K562 (cell line): ENCODE results near the gene FHL1. TPM values are rescaled to one million over a fixed set of nuclear protein-coding genes. Genes with fewer than 3 reads are reported as not detected.

Source experiments
- ATAC-seq: fragments of 200-7000 bp; cut with Tn5 transposase; 3 replicates; pipeline ENCODE4 v1.9.1; 2020; ENCODE audit warnings: moderate library complexity
- BruUV-seq: library from RNA; stranded (reverse); fragments of 400-500 nt; replicated peaks from 2 replicates; lab custom pipeline; 2021; lab: Mats Ljungman, UMichigan
- CTCF ChIA-PET: fragments of 300-600 bp; formaldehyde crosslinking; extraction: SDS; loops from one replicate; lab custom pipeline; 2021; ENCODE audit warnings: low intra/inter-chr PET ratio; lab: Yijun Ruan, JAX
- POLR2A ChIA-PET: fragments of 300-600, 350-650 bp; sonication (Branson Sonifier 250); formaldehyde crosslinking; extraction: SDS; loops from one replicate; lab custom pipeline; 2021; ENCODE audit warnings: antibody characterized with exemption, inconsistent platforms; lab: Yijun Ruan, JAX
- DNase-seq, 4 experiments: peaks; one replicate each; pipeline versions ENCODE4 v3.0.0 to v3.0.0-alpha.2; 2011 to 2018; ENCODE audit warnings: low spot score in 3 of 4, mixed read lengths in 3 of 4; ENCODE audit errors: extremely low read depth in 1 of 4
- FAIRE-seq: peaks from 2 replicates; lab custom pipeline; 2011; peaks lifted over from hg19 to GRCh38; lab: Jason Lieb, UNC
- H2AFZ ChIP-seq: 2 replicates; pipeline ENCODE4 v1.6.0; 2011; ENCODE audit warnings: low read depth, low read length, control low read depth, inconsistent platforms
- H3K27ac ChIP-seq: fragments of 200-600 bp; 3 replicates; pipeline ENCODE4 v1.8.0; 2011; ENCODE audit warnings: low read depth, mild to moderate bottlenecking, control low read depth, inconsistent platforms, low read length, moderate library complexity, mixed read lengths; ENCODE audit errors: extremely low read depth
- H3K27me3 ChIP-seq, 2 experiments: fragments of 300-600 bp in 1 of 2; 2 replicates in 1 of 2; 3 replicates in 1 of 2; pipeline versions ENCODE4 v1.6.0 to v1.8.0; 2011; ENCODE audit warnings: inconsistent platforms in 2 of 2, low read length in 2 of 2, mild to moderate bottlenecking in 1 of 2, mixed read lengths in 1 of 2, moderate library complexity in 1 of 2; ENCODE audit not compliant: control insufficient read depth in 2 of 2, insufficient read depth in 2 of 2
- H3K36me3 ChIP-seq: fragments of 300-600 bp; 3 replicates; pipeline ENCODE4 v1.8.0; 2011; ENCODE audit warnings: mild to moderate bottlenecking, low read length, inconsistent platforms; ENCODE audit not compliant: control insufficient read depth, insufficient read depth
- H3K4me1 ChIP-seq, 2 experiments: fragments of 200-600 bp in 1 of 2; replicated peaks in 1 of 2; 2 replicates in 1 of 2; 3 replicates in 1 of 2; pipeline versions ENCODE4 v1.5.1 to v1.8.0; 2011; ENCODE audit warnings: inconsistent platforms in 2 of 2, low read length in 2 of 2, mild to moderate bottlenecking in 1 of 2, mixed read lengths in 1 of 2, moderate library complexity in 1 of 2; ENCODE audit not compliant: control insufficient read depth in 2 of 2, insufficient read depth in 2 of 2
- H3K4me2 ChIP-seq: 2 replicates; pipeline ENCODE4 v1.6.1; 2011; ENCODE audit warnings: low read length, control low read depth, inconsistent platforms, mixed read lengths; ENCODE audit not compliant: insufficient read depth
- H3K4me3 ChIP-seq: fragments of 200-600 bp; sonication (generic), shearing (Covaris generic); 2 replicates; pipeline ENCODE4 v1.5.1; 2016; ENCODE audit warnings: control low read depth, inconsistent platforms
- H3K79me2 ChIP-seq: fragments of 200-600 bp; 3 replicates; pipeline ENCODE4 v1.8.0; 2011; ENCODE audit warnings: low read length, inconsistent platforms; ENCODE audit not compliant: control insufficient read depth, insufficient read depth
- H3K9ac ChIP-seq, 2 experiments: 2 replicates each; pipeline versions ENCODE4 v1.6.0 to v1.6.1; 2011; ENCODE audit warnings: low read depth in 2 of 2, low read length in 2 of 2, control low read depth in 1 of 2, inconsistent platforms in 1 of 2, mild to moderate bottlenecking in 1 of 2, mixed read lengths in 1 of 2; ENCODE audit not compliant: insufficient read depth in 1 of 2
- H3K9me1 ChIP-seq: one replicate; pipeline ENCODE4 v1.6.0; 2011; ENCODE audit warnings: inconsistent platforms, mild to moderate bottlenecking, low read length, moderate library complexity; ENCODE audit not compliant: control insufficient read depth, insufficient read depth
- H3K9me3 ChIP-seq: replicated peaks from 2 replicates; pipeline ENCODE4 v1.5.1; 2011; ENCODE audit warnings: low read depth, low read length, inconsistent platforms; ENCODE audit not compliant: control insufficient read depth, insufficient read depth
- H4K20me1 ChIP-seq: replicated peaks from 2 replicates; pipeline ENCODE4 v1.6.1; 2011; ENCODE audit warnings: low read length, inconsistent platforms, mixed read lengths; ENCODE audit not compliant: control insufficient read depth, insufficient read depth
- CBFA2T3 ChIP-seq: fragments of 450-650 bp; IDR thresholded peaks from 2 replicates; pipeline ENCODE4 v1.6.1; 2017
- CTCF ChIP-seq, 3 experiments: IDR thresholded peaks in 2 of 3; conservative IDR thresholded peaks in 1 of 3; 2 replicates each; pipeline ENCODE4 v1.5.1; 2011 to 2012; ENCODE audit warnings: low read length in 3 of 3, mild to moderate bottlenecking in 3 of 3, control low read depth in 2 of 3, improper control_type of control experiment in 1 of 3, inconsistent platforms in 1 of 3, low read depth in 1 of 3, mixed read lengths in 1 of 3, moderate library complexity in 1 of 3; ENCODE audit not compliant: insufficient read depth in 2 of 3
- MBD2 ChIP-seq: sonication (generic); IDR thresholded peaks from 2 replicates; pipeline ENCODE4 v1.6.1; 2016; ENCODE audit warnings: low read depth, borderline replicate concordance
- NFIC ChIP-seq: fragments of 450-650 bp; IDR thresholded peaks from 2 replicates; pipeline ENCODE4 v1.6.1; 2017; ENCODE audit warnings: mild to moderate bottlenecking, inconsistent platforms
- NR1H2 ChIP-seq: sonication (generic); formaldehyde crosslinking; IDR thresholded peaks from 2 replicates; pipeline ENCODE4 v1.4.0; 2020; ENCODE audit warnings: mild to moderate bottlenecking, missing genetic modification reagents
- PBX2 ChIP-seq, 2 experiments: IDR thresholded peaks in 1 of 2; conservative IDR thresholded peaks in 1 of 2; 2 replicates each; pipeline ENCODE4 v1.6.1; 2016; ENCODE audit warnings: low read depth in 2 of 2, mild to moderate bottlenecking in 1 of 2, missing compliant biosample characterization in 1 of 2, missing genetic modification characterization in 1 of 2, moderate library complexity in 1 of 2
- RBM17 ChIP-seq: fragments of 200-400 bp; formaldehyde crosslinking; IDR thresholded peaks from 2 replicates; pipeline ENCODE4 v1.6.1; 2017; ENCODE audit warnings: low read depth, mild to moderate bottlenecking, low read length, borderline replicate concordance
- RUNX1 ChIP-seq: sonication (generic); IDR thresholded peaks from 2 replicates; pipeline ENCODE4 v1.6.1; 2016; ENCODE audit warnings: antibody characterized with exemption, low read depth
- SMAD3 ChIP-seq: fragments of 450-650 bp; formaldehyde crosslinking; conservative IDR thresholded peaks from 2 replicates; pipeline ENCODE4 v1.4.0; 2020; ENCODE audit warnings: mild to moderate bottlenecking
- SREBF2 ChIP-seq: sonication (generic); formaldehyde crosslinking; IDR thresholded peaks from 2 replicates; pipeline ENCODE4 v1.4.0; 2020; ENCODE audit warnings: mild to moderate bottlenecking, missing genetic modification reagents
- TAF15 ChIP-seq: fragments of 200-400 bp; formaldehyde crosslinking; IDR thresholded peaks from 2 replicates; pipeline ENCODE4 v1.6.1; 2017; ENCODE audit warnings: mild to moderate bottlenecking, low read depth, low read length, moderate library complexity
- ZBTB5 ChIP-seq: fragments of 450-650 bp; IDR thresholded peaks from 2 replicates; pipeline ENCODE4 v1.6.1; 2017; ENCODE audit warnings: antibody characterized with exemption
- ZNF224 ChIP-seq: sonication (generic); formaldehyde crosslinking; IDR thresholded peaks from 2 replicates; pipeline ENCODE4 v1.8.0; 2022; ENCODE audit warnings: mild to moderate bottlenecking, missing genetic modification reagents
- ZNF23 ChIP-seq: fragments of 250-450 bp; sonication (Bioruptor Pico); IDR thresholded peaks from 2 replicates; pipeline ENCODE4 v1.4.0; 2020; ENCODE audit warnings: mild to moderate bottlenecking
- ZNF3 ChIP-seq: fragments of 250-450 bp; sonication (Bioruptor Pico); IDR thresholded peaks from 2 replicates; pipeline ENCODE4 v1.5.0; 2021; ENCODE audit warnings: mild to moderate bottlenecking, moderate library complexity
- ZNF644 ChIP-seq: fragments of 200-800 bp; sonication (Bioruptor generic); IDR thresholded peaks from 2 replicates; pipeline ENCODE4 v1.6.1; 2016; ENCODE audit warnings: low read depth, missing genetic modification characterization, missing compliant biosample characterization
- ZNF655 ChIP-seq: fragments of 250-450 bp; sonication (Bioruptor Pico); IDR thresholded peaks from 2 replicates; pipeline ENCODE4 v1.5.0; 2021
- WGBS: fragments of 100-300 bp; shearing (Covaris generic); methylation state at CpG from one replicate; pipeline ENCODE4 v1.1.6; 2016; ENCODE audit warnings: low coverage, mixed read lengths; ENCODE audit not compliant: insufficient coverage; ENCODE audit errors: missing lambda C conversion rate; 5-methylcytosine and 5-hydroxymethylcytosine counted together
- in situ Hi-C: fragments of 300-500 bp; cut with MboI; formaldehyde crosslinking; loops from 4 replicates; pipeline ENCODE4 v1.15.0; 2018; ENCODE audit warnings: inconsistent platforms, mixed read lengths
- intact Hi-C: fragments of 100-400 bp; cut with micrococcal nuclease; formaldehyde crosslinking; loops from 2 replicates; pipeline ENCODE4 v1.14.2; 2022
- polyA plus RNA-seq, 8 experiments: library from polyadenylated mRNA; depleted of rRNA in 4 of 8; stranded (reverse) in 5 of 8; unstranded in 3 of 8; fragments of >200 nt; fragmentation: Nextera tagmentation in 2 of 8; fragmentation: Illumina TruSeq in 1 of 8; extraction: Ambion mirVana in 2 of 8; extraction: Trizol in 1 of 8; gene quantifications; 2 replicates each; pipeline versions ENCODE4 v1.2.1 to v1.2.3, GENCODE V29; 2011 to 2014; ENCODE audit warnings: inconsistent platforms in 1 of 8, missing spikeins in 1 of 8
- total RNA-seq, 7 experiments: library from RNA; depleted of rRNA in 6 of 7; stranded (reverse); fragments of >200 nt in 6 of 7; fragmentation: Illumina TruSeq in 2 of 7; extraction: Trizol in 2 of 7; gene quantifications; 2 replicates each; pipeline versions ENCODE4 v1.2.1 to v1.2.3, GENCODE V29; 2011 to 2021; ENCODE audit warnings: low replicate concordance in 1 of 7

FHL1 gene
- total and polyA plus RNA-seq, 9 of the 15 experiments (the other 6 are each of a cell fraction or from before 2014, with no cell fraction given) = 0.03 to 3.0 (median 0.13) TPM; not detected in 1

GRCh38 chrX:136138939-136139338 is 8.4 kb upstream of the FHL1 start:
- CTCF ChIA-PET = no interaction called here
- Histone ChIP-seq H3K79me2 (no peaks in the 10 kb centered on the region), H4K20me1 (no peaks in the 10 kb centered on the region), H3K27me3 (no peaks in the 10 kb centered on the region), H3K27ac (no peak overlapping the region), H3K9me3 (no peaks in the 10 kb centered on the region), H3K4me1 (no peaks in the 10 kb centered on the region; a peak in 2 of 5 replicates), H3K36me3 (no peaks in the 10 kb centered on the region), H3K9ac (no peak overlapping the region), H2AFZ (no peak overlapping the region), H3K4me2 (no peak overlapping the region), H3K9me1 (no peaks in the 10 kb centered on the region), H3K4me3 (no peak overlapping the region)
- DNase-seq = no peak
- POLR2A ChIA-PET = no interaction called here
- ATAC-seq = no peak
- FAIRE-seq = no peak
- no TSS peak for BruUV-seq
- in situ Hi-C loops (no loop called here), intact Hi-C loops (no loop called here)
- WGBS = 23% methylated on average over 4 of the region's 4 CpGs
- no peak for TF ChIP-seq TAF15
- no peak for TF ChIP-seq ZNF23 (CRISPR knock-in tag)
- TF ChIP-seq PBX2 (CRISPR knock-in tag; IDR thresholded peaks at IDR 0.05; ENCODE audit: low read depth) = no peak
- TF ChIP-seq PBX2 (tag; conservative IDR thresholded peaks at IDR 0.05; ENCODE audit: low read depth) = no peak
- no peak for TF ChIP-seq MBD2
- TF ChIP-seq CBFA2T3 = no peak
- TF ChIP-seq NFIC = no peak
- TF ChIP-seq SREBF2 (CRISPR knock-in tag) = no peak
- TF ChIP-seq RUNX1 = no peak
- no peak for TF ChIP-seq ZNF655
- no peak for TF ChIP-seq NR1H2 (CRISPR knock-in tag)
- no peak for TF ChIP-seq ZNF224 (CRISPR knock-in tag)
- TF ChIP-seq CTCF (IDR thresholded peaks at IDR 0.05 in 2 of 3, conservative IDR thresholded peaks at IDR 0.05 in 1 of 3; ENCODE audit: insufficient read depth in 2 of 3, low read depth in 1 of 3, low read length in 3 of 3) = no peak
- no peak for TF ChIP-seq ZNF644 (tag)
- TF ChIP-seq RBM17 = no peak
- no peak for TF ChIP-seq SMAD3 (CRISPR knock-in tag)
- no peak for TF ChIP-seq ZNF3
- TF ChIP-seq ZBTB5 = no peak
